K562 (cell line): ENCODE results near the gene HLA-F.

Source experiments
- CEBPB ChIP-seq: fragments of 450-650 bp; IDR thresholded peaks from 2 replicates; pipeline ENCODE4 v1.6.1; 2016; ENCODE audit warnings: missing genetic modification characterization, missing compliant biosample characterization
- TEAD4 ChIP-seq, 2 experiments: sonication (generic) in 1 of 2; formaldehyde crosslinking in 1 of 2; IDR thresholded peaks; 2 replicates each; pipeline versions ENCODE4 v1.6.1 to v1.8.0; 2012 to 2022; ENCODE audit warnings: borderline replicate concordance in 1 of 2, inconsistent platforms in 1 of 2, low read length in 1 of 2, mild to moderate bottlenecking in 1 of 2, missing genetic modification reagents in 1 of 2
- ZFX ChIP-seq: sonication (generic); formaldehyde crosslinking; IDR thresholded peaks from 2 replicates; pipeline ENCODE4 v1.8.0; 2022; ENCODE audit warnings: mild to moderate bottlenecking, missing genetic modification reagents, moderate library complexity

GRCh38 chr6:29720863-29721262 lies 2.4 kb upstream of the HLA-F start:
- TF ChIP-seq ZFX (CRISPR knock-in tag) (no peak), CEBPB (tag) (no peak), TEAD4 (IDR thresholded peaks at IDR 0.05; ENCODE audit: low read length) (no peak), TEAD4 (CRISPR knock-in tag; IDR thresholded peaks at IDR 0.05; ENCODE audit: borderline replicate concordance) (no peak)
